ENCODE results near the gene SLC36A3. TPM values are rescaled to one million over a fixed set of nuclear protein-coding genes. Genes with fewer than 3 reads are reported as not detected.

SLC36A3 gene
- total and polyA plus RNA-seq, 2 of the 8 experiments (the other 6 are each of a cell fraction or from before 2014, with no cell fraction given), result not detected

GRCh38 chr5:151275803-151276202, 27.8 kb downstream of the SLC36A3 start (continued):
- TF ChIP-seq CTCF (IDR thresholded peaks at IDR 0.05; ENCODE audit: control extremely low read depth in 1 of 3, insufficient read depth in 1 of 3, low read depth in 1 of 3, low read length in 3 of 3) (no peak), ATF2 (IDR thresholded peaks at IDR 0.05; ENCODE audit: low read length) (no peak), RXRA (IDR thresholded peaks at IDR 0.05; ENCODE audit: insufficient read depth, low read depth, low read length) (no peak), ATF3 (IDR thresholded peaks at IDR 0.05; ENCODE audit: insufficient read depth, low read depth, low read length) (no peak), ASH2L (IDR thresholded peaks at IDR 0.05; ENCODE audit: low read length) (no peak), E2F6 (IDR thresholded peaks at IDR 0.05) (no peak)

All from H1 (cell line).